ENCODE measurements around the gene PADI3.
"Not testable (repeated sequence)": the region's sequence is repeated elsewhere in the genome, so short reads cannot be mapped to it uniquely, and the experiment has no call there.

The PADI3 gene

GRCh38 chr1:17321857-17322390, 73.0 kb downstream of the PADI3 start:
- not testable (repeated sequence) for H3K4me3 Mint-ChIP-seq; H3K36me3 Mint-ChIP-seq (ENCODE audit: low read depth); H3K9me3 Mint-ChIP-seq; ATAC-seq; DNase-seq; H3K4me1 Mint-ChIP-seq; H3K27me3 Mint-ChIP-seq; H3K27ac Mint-ChIP-seq

- Mint-ChIP-seq H3K4me1 (no peaks in the 10 kb centered on the region), H3K36me3 (ENCODE audit: low read depth) (no peaks in the 10 kb centered on the region), H3K27me3 (peaks cover 12% of the 10 kb centered on the region), H3K27ac (no peak overlapping the region), H3K9me3 (no peaks in the 10 kb centered on the region), H3K4me3 (no peak overlapping the region)
- ATAC-seq (no peak), DNase-seq (no peak)
Measured at GRCh38 chr1:17328855-17329254, 80.0 kb downstream of the PADI3 start.

- Mint-ChIP-seq H3K4me3 (no peak overlapping the region), H3K27ac (no peak overlapping the region), H3K36me3 (ENCODE audit: low read depth) (no peaks in the 10 kb centered on the region), H3K27me3 (peaks cover 13% of the 10 kb centered on the region), H3K4me1 (no peaks in the 10 kb centered on the region), H3K9me3 (no peaks in the 10 kb centered on the region)
- DNase-seq (no peak), ATAC-seq (no peak)
Measured at GRCh38 chr1:17329610-17330009, 80.7 kb downstream of the PADI3 start.

- H3K4me3 Mint-ChIP-seq: no peak overlapping the region
- H3K4me1 Mint-ChIP-seq: no peaks in the 10 kb centered on the region
- no peak for DNase-seq
- peaks cover 13% of the 10 kb centered on the region for H3K27me3 Mint-ChIP-seq
- no peaks in the 10 kb centered on the region for H3K9me3 Mint-ChIP-seq
- H3K27ac Mint-ChIP-seq: no peak overlapping the region
- ATAC-seq: no peak
- no peaks in the 10 kb centered on the region for H3K36me3 Mint-ChIP-seq (ENCODE audit: low read depth)
Measured at GRCh38 chr1:17330856-17331255, 82.0 kb downstream of the PADI3 start.

GRCh38 chr1:17333081-17333480, 84.2 kb downstream of the PADI3 start:
- Mint-ChIP-seq H3K27me3 (peaks cover 17% of the 10 kb centered on the region), H3K27ac (no peak overlapping the region), H3K4me3 (no peak overlapping the region), H3K36me3 (ENCODE audit: low read depth) (no peaks in the 10 kb centered on the region), H3K4me1 (no peaks in the 10 kb centered on the region), H3K9me3 (no peaks in the 10 kb centered on the region)
- DNase-seq (no peak), ATAC-seq (no peak)

Measured in activated naive CD8-positive, alpha-beta T cell treated with anti-CD3 and anti-CD28 coated beads, Interleukin-2, amount 50 U/mL, for 24 hours (primary cell).